HCEC 1CT (cell line): Measurements from ENCODE around the gene CENPL.

Experiments used
- DNase-seq: peaks from one replicate; pipeline ENCODE4 v3.0.0-alpha.2; 2017

CENPL gene

DNA sequence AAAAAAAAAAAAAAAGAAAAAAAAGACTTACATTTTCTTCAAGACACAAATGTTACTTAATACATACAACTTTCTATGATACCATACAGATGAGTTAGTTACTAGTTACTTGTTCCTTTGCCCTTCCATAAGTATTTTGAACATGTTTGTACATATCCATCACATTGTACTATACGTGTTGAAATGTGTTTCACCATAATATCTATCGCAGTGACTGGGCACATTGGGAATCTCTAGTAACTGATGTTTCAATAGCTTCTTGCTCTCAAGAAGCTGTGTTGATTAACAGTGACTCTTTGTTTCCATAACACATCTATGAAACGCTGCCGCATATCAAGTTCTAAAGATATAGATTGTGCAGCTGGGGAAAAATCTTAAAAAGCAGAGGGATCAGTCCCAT lies 67.0 kb downstream of the CENPL start:
- no peak for DNase-seq

DNA sequence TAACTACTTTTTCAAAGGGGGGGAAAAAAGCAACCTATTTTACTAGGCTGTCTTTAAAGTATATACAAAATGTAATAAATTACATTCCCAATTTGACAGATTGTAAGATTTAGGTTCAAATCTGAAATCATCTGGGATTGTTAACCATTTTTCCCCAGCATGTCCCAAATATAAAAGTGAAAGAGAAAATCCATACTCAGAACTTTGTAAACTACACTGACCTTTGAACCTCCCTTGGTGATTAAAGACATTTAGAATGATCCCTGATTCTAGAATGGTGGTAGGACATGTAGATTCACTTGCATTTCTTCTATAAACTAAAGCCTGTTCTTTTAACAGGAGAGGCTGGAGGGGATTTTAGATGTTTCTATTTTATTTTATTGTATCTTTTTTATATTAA lies 70.9 kb downstream of the CENPL start:
- no peak for DNase-seq
